ENCODE results near the gene ITPK1. TPM values are rescaled to one million over a fixed set of nuclear protein-coding genes. Genes with fewer than 3 reads are reported as not detected.

Gene ITPK1
- polyA plus RNA-seq, 1 of the 3 experiments (the other 2 are of a cell fraction), result 23.2 TPM

- H4K20me1 ChIP-seq (ENCODE audit: insufficient read depth), result no peaks in the 10 kb centered on the region
- no peaks in the 10 kb centered on the region for H3K9me3 ChIP-seq
- no peaks in the 10 kb centered on the region for H3K27me3 ChIP-seq (ENCODE audit: insufficient read depth)
- no peak overlapping the region for H3K9ac ChIP-seq
- no peaks in the 10 kb centered on the region for H3F3A ChIP-seq (replicated peaks; ENCODE audit: insufficient read depth)
- TF ChIP-seq TCF12 (IDR thresholded peaks at IDR 0.05) (no peak), RCOR1 (IDR thresholded peaks at IDR 0.05; ENCODE audit: low read length) (no peak), FOSL2 (IDR thresholded peaks at IDR 0.05; ENCODE audit: borderline replicate concordance, low read depth) (no peak), RAD21 (IDR thresholded peaks at IDR 0.05; ENCODE audit: low read length) (no peak), CHD2 (IDR thresholded peaks at IDR 0.05; ENCODE audit: low read length, partially characterized antibody) (no peak), SMC3 (IDR thresholded peaks at IDR 0.05; ENCODE audit: low read depth, low read length) (no peak), RFX5 (IDR thresholded peaks at IDR 0.05; ENCODE audit: low read length) (no peak), EP300 (IDR thresholded peaks at IDR 0.05; ENCODE audit: borderline replicate concordance in 1 of 2, low read depth in 1 of 2, low read length in 1 of 2) (no peak), USF1 (IDR thresholded peaks at IDR 0.05; ENCODE audit: borderline replicate concordance, low read depth) (no peak), EZH2phosphoT487 (IDR thresholded peaks at IDR 0.05; ENCODE audit: borderline replicate concordance, low read depth) (no peak), ELF1 (IDR thresholded peaks at IDR 0.05) (no peak), MAX (IDR thresholded peaks at IDR 0.05; ENCODE audit: low read depth) (no peak), POLR2AphosphoS5 (IDR thresholded peaks at IDR 0.05; ENCODE audit: low read depth, low read length) (no peak)
- DNase-seq, result no peak
- H3K4me1 ChIP-seq (ENCODE audit: control insufficient read depth in 1 of 2, insufficient read depth in 2 of 2, low read depth in 1 of 2, low read length in 1 of 2), result peaks cover 4 to 31% of the 10 kb centered on the region in 2 experiments; a peak in 2 of 4 replicates
- no peak overlapping the region for H3K4me2 ChIP-seq
- ChIA-PET POLR2A (no interaction called here), CTCF (interaction anchor here (0.8 to 2.3 kb wide), 2 partner anchors 9 to 41 kb away, joined by 3 to 11 read pairs; no protein-coding TSS in a partner anchor)
- no peak overlapping the region for H3K27ac ChIP-seq (ENCODE audit: low read depth in 2 of 2, low read length in 1 of 2)
- no peak overlapping the region for H3K4me3 ChIP-seq (ENCODE audit: low read depth in 2 of 2, low read length in 1 of 2)
- no peaks in the 10 kb centered on the region for H3K79me2 ChIP-seq (ENCODE audit: insufficient read depth)
- no peak overlapping the region for H2AFZ ChIP-seq (ENCODE audit: low read depth)
- 80% methylated on average over 4 of the region's 4 CpGs for WGBS (ENCODE audit: low lambda C conversion rate)
- H3K9me2 ChIP-seq, result no peaks in the 10 kb centered on the region
- no peaks in the 10 kb centered on the region for H3K36me3 ChIP-seq (replicated peaks in 1 of 2; ENCODE audit: control insufficient read depth in 1 of 2, insufficient read depth in 2 of 2, low read length in 1 of 2)
Measured at GRCh38 chr14:93073358-93073707, 42.4 kb downstream of the ITPK1 start.

GRCh38 chr14:93072659-93073357 lies 42.9 kb downstream of the ITPK1 start:
- H3K9ac ChIP-seq, result no peak overlapping the region
- H3K4me3 ChIP-seq (ENCODE audit: low read depth in 2 of 2, low read length in 1 of 2), result no peak overlapping the region
- H3K27ac ChIP-seq (ENCODE audit: low read depth in 2 of 2, low read length in 1 of 2), result no peak overlapping the region
- 81% methylated on average over 11 of the region's 12 CpGs for WGBS (ENCODE audit: low lambda C conversion rate)
- no peaks in the 10 kb centered on the region for H3K9me2 ChIP-seq
- no peaks in the 10 kb centered on the region for H3K9me3 ChIP-seq
- no peaks in the 10 kb centered on the region for H3K36me3 ChIP-seq (replicated peaks in 1 of 2; ENCODE audit: control insufficient read depth in 1 of 2, insufficient read depth in 2 of 2, low read length in 1 of 2)
- no peaks in the 10 kb centered on the region for H4K20me1 ChIP-seq (ENCODE audit: insufficient read depth)
- H3K79me2 ChIP-seq (ENCODE audit: insufficient read depth), result no peaks in the 10 kb centered on the region
- TF ChIP-seq SMC3 (IDR thresholded peaks at IDR 0.05; ENCODE audit: low read depth, low read length) (no peak), YY1 (IDR thresholded peaks at IDR 0.05; ENCODE audit: low read depth) (no peak), MEF2A (IDR thresholded peaks at IDR 0.05; ENCODE audit: borderline replicate concordance, low read depth) (no peak), POLR2AphosphoS5 (IDR thresholded peaks at IDR 0.05; ENCODE audit: low read depth, low read length) (no peak), CHD2 (IDR thresholded peaks at IDR 0.05; ENCODE audit: low read length, partially characterized antibody) (no peak), JUND (IDR thresholded peaks at IDR 0.05) (no peak), GATA2 (CRISPR knock-in tag; IDR thresholded peaks at IDR 0.05) (no peak), NRF1 (IDR thresholded peaks at IDR 0.05; ENCODE audit: low read depth, low read length) (no peak), SIN3A (IDR thresholded peaks at IDR 0.05; ENCODE audit: borderline replicate concordance, low read depth, low read length) (no peak), FOSL2 (IDR thresholded peaks at IDR 0.05; ENCODE audit: borderline replicate concordance, low read depth) (no peak), MAX (IDR thresholded peaks at IDR 0.05; ENCODE audit: low read depth) (no peak), RXRA (IDR thresholded peaks at IDR 0.05; ENCODE audit: borderline replicate concordance, low read depth) (no peak), PBX3 (IDR thresholded peaks at IDR 0.05) (no peak), TEAD4 (IDR thresholded peaks at IDR 0.05; ENCODE audit: borderline replicate concordance, insufficient read depth) (no peak), TAF1 (IDR thresholded peaks at IDR 0.05; ENCODE audit: borderline replicate concordance, low read depth, low read length) (no peak), RFX5 (IDR thresholded peaks at IDR 0.05; ENCODE audit: low read length) (no peak)
- H3F3A ChIP-seq (replicated peaks; ENCODE audit: insufficient read depth), result no peaks in the 10 kb centered on the region
- H2AFZ ChIP-seq (ENCODE audit: low read depth), result no peak overlapping the region
- no peaks in the 10 kb centered on the region for H3K27me3 ChIP-seq (ENCODE audit: insufficient read depth)
- no peak overlapping the region for H3K4me2 ChIP-seq
- H3K4me1 ChIP-seq (ENCODE audit: control insufficient read depth in 1 of 2, insufficient read depth in 2 of 2, low read depth in 1 of 2, low read length in 1 of 2), result peaks cover 4 to 32% of the 10 kb centered on the region in 2 experiments; a peak in 2 of 4 replicates
- CTCF ChIA-PET, result interaction anchor here (0.8 to 2.3 kb wide), 2 partner anchors 8 to 41 kb away, joined by 3 to 11 read pairs; no protein-coding TSS in a partner anchor
- POLR2A ChIA-PET, result no interaction called here
- DNase-seq, result no peak

All from SK-N-SH (cell line).